Sigmoid colon (tissue), 4 donors: ENCODE measurements around the gene SPIRE1.

Experiments used
- CTCF ChIP-seq, 4 experiments: fragments of 450-650 bp in 3 of 4; fragments of 200-600 bp in 1 of 4; IDR thresholded peaks; one replicate each; pipeline ENCODE4 v1.5.1; 2016 to 2019; ENCODE audit warnings: antibody characterized with exemption in 4 of 4, mild to moderate bottlenecking in 3 of 4, moderate library complexity in 2 of 4
- POLR2AphosphoS5 ChIP-seq, 4 donors: sonication (generic); formaldehyde crosslinking; IDR thresholded peaks; one replicate each; pipeline ENCODE4 v1.6.1; 2017; ENCODE audit warnings: antibody characterized with exemption in 4 of 4

- TF ChIP-seq CTCF (IDR thresholded peaks at IDR 0.05) (no peak), POLR2AphosphoS5 (IDR thresholded peaks at IDR 0.05) (peak in 1 of 4 donors; percentile 17)
These were observed 51.2 kb downstream of the SPIRE1 start for GRCh38 chr18:12606592-12607315.
